Measurements from ENCODE around the gene SWT1. TPM values are rescaled to one million over a fixed set of nuclear protein-coding genes. Genes with fewer than 3 reads are reported as not detected.
A peak's percentile ranks its signal among the peaks of the same experiment; 100 is the strongest.
"Not testable (repeated sequence)": the region's sequence is repeated elsewhere in the genome, so short reads cannot be mapped to it uniquely, and the experiment has no call there.

SWT1 gene
- total and polyA plus RNA-seq, 7 experiments from 2014 or later, result 4.1 to 11.5 (median 5.2) TPM

- H3K27ac ChIP-seq (ENCODE audit: low read depth, low read length); POLR2A ChIA-PET; H3K36me3 ChIP-seq (ENCODE audit: control insufficient read depth in 2 of 3, insufficient read depth in 3 of 3, low read length in 3 of 3); CTCF ChIA-PET; intact Hi-C loops (cut with micrococcal nuclease); H3K27me3 Mint-ChIP-seq; H3K9me3 ChIP-seq (ENCODE audit: control insufficient read depth in 2 of 3, low read length in 3 of 3); H3K4me3 ChIP-seq (ENCODE audit: low read length); H3K4me1 ChIP-seq (ENCODE audit: control insufficient read depth in 2 of 2, insufficient read depth in 2 of 2, low read length in 2 of 2); ATAC-seq; H3K27me3 ChIP-seq (ENCODE audit: control insufficient read depth in 2 of 2, insufficient read depth in 2 of 2, low read length in 2 of 2): not testable (repeated sequence)
- H3K36me3 Mint-ChIP-seq, result peaks cover 4 to 16% (median 11%) of the 10 kb centered on the region in 5 donors
- DNase-seq, result peak in 3 of 9 donors; percentile 11 to 40 (median 21)
- H3K27ac Mint-ChIP-seq, result peak overlapping the region; percentile 43 to 89 (median 77)
- peak overlapping the region; percentile 49 to 78 (median 65) for H3K4me3 Mint-ChIP-seq
- peaks cover 5 to 27% (median 20%) of the 10 kb centered on the region in 7 donors for H3K4me1 Mint-ChIP-seq
- peaks cover 1 to 40% (median 9%) of the 10 kb centered on the region in 11 donors for H3K9me3 Mint-ChIP-seq
Observed at GRCh38 chr1:185257116-185257949, 100.4 kb downstream of the SWT1 start.

DNA sequence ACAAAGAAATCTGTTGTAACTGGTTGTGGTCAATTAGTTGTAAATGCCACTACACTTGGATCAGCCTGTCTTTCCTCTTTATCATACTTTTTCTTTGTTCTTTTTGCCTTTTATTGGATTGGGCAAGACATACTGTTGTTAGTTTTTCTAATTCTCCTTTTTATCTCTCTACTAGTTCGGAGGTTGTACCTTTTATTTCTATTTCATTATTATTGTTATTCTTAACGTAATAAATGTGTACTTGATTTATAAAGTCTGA is 100.9 kb downstream of the SWT1 start:
- H3K27me3 Mint-ChIP-seq, result peaks cover 0 to 2% (median 0%) of the 10 kb centered on the region in 5 donors
- intact Hi-C loops (cut with micrococcal nuclease), result loop anchor here in 1 of 2 donors (2.0 kb wide), 2 partner anchors 17 to 23 kb away; no protein-coding TSS in a partner anchor

DNA sequence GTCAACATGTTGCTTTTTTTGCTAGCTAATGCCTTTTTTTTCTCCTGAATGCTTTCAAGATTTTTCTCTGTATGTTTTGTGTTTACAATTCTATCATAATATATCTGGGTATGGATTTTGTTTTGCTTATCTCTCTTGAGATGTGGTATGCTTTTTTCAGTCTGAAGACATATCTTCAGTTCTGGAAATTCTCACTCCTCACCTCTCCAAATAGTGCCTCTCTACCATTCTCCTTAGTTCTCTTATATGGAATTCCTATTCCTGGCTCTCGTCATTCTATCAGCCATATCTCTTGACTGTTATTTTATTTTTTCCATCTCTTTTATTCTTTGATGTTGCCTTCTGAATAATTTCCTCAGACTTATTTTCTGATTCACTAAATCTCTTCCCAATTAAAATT is 101.7 kb downstream of the SWT1 start:
- H3K9me3 ChIP-seq (ENCODE audit: control insufficient read depth in 2 of 3, low read length in 3 of 3), result no peaks in the 10 kb centered on the region
- H3K36me3 Mint-ChIP-seq, result peaks cover 4 to 16% (median 12%) of the 10 kb centered on the region in 5 donors
- H3K4me1 ChIP-seq (ENCODE audit: control insufficient read depth in 2 of 2, insufficient read depth in 2 of 2, low read length in 2 of 2), result peaks cover 0 to 6% of the 10 kb centered on the region in 2 donors
- DNase-seq (no peak), ATAC-seq (no peak)
- H3K4me1 Mint-ChIP-seq, result peaks cover 5 to 27% (median 20%) of the 10 kb centered on the region in 7 donors
- ChIA-PET CTCF (no interaction called here), POLR2A (interaction anchor here (0.6 to 1.3 kb wide), 3 partner anchors 11 to 59 kb away, joined by 3 to 6 read pairs (median 3); no protein-coding TSS in a partner anchor)
- H3K27me3 Mint-ChIP-seq, result peaks cover 0 to 2% (median 0%) of the 10 kb centered on the region in 5 donors
- H3K4me3 Mint-ChIP-seq, result peak overlapping the region in 6 of 10 donors; percentile 5 to 66 (median 33)
- H3K9me3 Mint-ChIP-seq, result peaks cover 1 to 45% (median 9%) of the 10 kb centered on the region in 11 donors
- H3K27me3 ChIP-seq (ENCODE audit: control insufficient read depth in 2 of 2, insufficient read depth in 2 of 2, low read length in 2 of 2), result no peaks in the 10 kb centered on the region
- H3K4me3 ChIP-seq (ENCODE audit: low read length), result no peak overlapping the region
- no peaks in the 10 kb centered on the region for H3K36me3 ChIP-seq (ENCODE audit: control insufficient read depth in 2 of 3, insufficient read depth in 3 of 3, low read length in 3 of 3)
- H3K27ac ChIP-seq (ENCODE audit: low read depth, low read length), result no peak overlapping the region
- H3K27ac Mint-ChIP-seq, result peak overlapping the region in 6 of 9 donors; percentile 19 to 77 (median 66)
- intact Hi-C loops (cut with micrococcal nuclease), result loop anchor here in 1 of 2 donors (2.0 kb wide), 2 partner anchors 18 to 22 kb away; no protein-coding TSS in a partner anchor

More for the DNA sequence above, 100.9 kb downstream of the SWT1 start:
- ChIA-PET POLR2A (interaction anchor here (1.2 to 1.3 kb wide), 2 partner anchors 58 to 60 kb away, joined by 3 read pairs; no protein-coding TSS in a partner anchor), CTCF (no interaction called here)
- no peak for DNase-seq
- H3K36me3 Mint-ChIP-seq, result peaks cover 4 to 16% (median 11%) of the 10 kb centered on the region in 5 donors
- Histone ChIP-seq H3K9me3 (ENCODE audit: control insufficient read depth in 2 of 3, low read length in 3 of 3) (no peaks in the 10 kb centered on the region), H3K36me3 (ENCODE audit: control insufficient read depth in 2 of 3, insufficient read depth in 3 of 3, low read length in 3 of 3) (no peaks in the 10 kb centered on the region), H3K27me3 (ENCODE audit: control insufficient read depth in 2 of 2, insufficient read depth in 2 of 2, low read length in 2 of 2) (no peaks in the 10 kb centered on the region), H3K27ac (ENCODE audit: low read depth, low read length) (no peak overlapping the region), H3K4me3 (ENCODE audit: low read length) (no peak overlapping the region), H3K4me1 (ENCODE audit: control insufficient read depth in 2 of 2, insufficient read depth in 2 of 2, low read length in 2 of 2) (peaks cover 0 to 6% of the 10 kb centered on the region in 2 donors)
- H3K4me1 Mint-ChIP-seq, result peaks cover 5 to 27% (median 20%) of the 10 kb centered on the region in 7 donors
- H3K27ac Mint-ChIP-seq, result peak overlapping the region in 7 of 9 donors; percentile 8 to 84 (median 64)
- ATAC-seq, result no peak
- peak overlapping the region in 9 of 10 donors; percentile 26 to 70 (median 50) for H3K4me3 Mint-ChIP-seq
- peaks cover 1 to 42% (median 9%) of the 10 kb centered on the region in 11 donors for H3K9me3 Mint-ChIP-seq

DNA sequence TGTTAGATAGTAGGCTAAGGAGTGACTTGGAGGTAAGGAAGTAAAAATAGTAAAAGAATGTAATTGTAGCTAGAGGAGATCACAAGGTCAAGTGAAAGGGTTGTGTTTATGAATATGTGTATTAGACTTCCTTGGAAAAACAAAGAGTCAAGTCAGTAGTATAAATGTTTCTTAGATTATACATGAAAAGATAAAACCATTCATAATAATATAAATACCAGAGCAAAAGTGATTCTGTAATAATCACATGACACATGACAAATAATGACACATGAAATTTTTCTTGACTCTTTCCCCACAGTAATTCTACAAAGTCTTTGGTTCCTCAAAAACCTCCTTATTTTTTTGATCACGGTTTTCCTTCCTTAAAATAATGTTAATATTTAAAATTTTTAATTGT is 103.6 kb downstream of the SWT1 start:
- POLR2A ChIA-PET, result interaction anchor here (1.2 kb wide), 1 partner anchor 20 kb away, joined by 4 read pairs; no protein-coding TSS in a partner anchor
- intact Hi-C loops (cut with micrococcal nuclease), result no loop called here

DNA sequence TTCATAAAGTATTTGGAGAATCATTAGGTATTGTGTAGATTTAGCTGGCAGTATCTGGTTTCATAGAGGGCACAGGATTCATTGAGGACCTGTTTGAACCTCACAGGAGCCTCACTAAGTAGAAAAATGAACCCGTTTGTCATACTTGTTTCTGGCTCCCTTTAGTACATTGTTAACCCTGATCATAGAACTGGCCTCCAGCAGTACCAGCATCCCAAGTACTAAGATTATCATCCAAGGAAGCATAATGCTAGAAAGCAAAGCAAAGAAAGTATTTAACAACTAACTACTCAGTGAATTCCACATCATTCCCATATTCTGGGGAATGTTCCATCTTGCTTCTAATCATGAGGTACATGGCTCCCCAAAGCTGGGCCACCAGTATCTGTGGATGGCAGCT is 105.2 kb downstream of the SWT1 start:
- Histone ChIP-seq H3K27ac (ENCODE audit: low read depth, low read length) (no peak overlapping the region), H3K4me1 (ENCODE audit: control insufficient read depth in 2 of 2, insufficient read depth in 2 of 2, low read length in 2 of 2) (peaks cover 0 to 6% of the 10 kb centered on the region in 2 donors), H3K36me3 (ENCODE audit: control insufficient read depth in 2 of 3, insufficient read depth in 3 of 3, low read length in 3 of 3) (no peaks in the 10 kb centered on the region), H3K9me3 (ENCODE audit: control insufficient read depth in 2 of 3, low read length in 3 of 3) (no peaks in the 10 kb centered on the region), H3K4me3 (ENCODE audit: low read length) (no peak overlapping the region), H3K27me3 (ENCODE audit: control insufficient read depth in 2 of 2, insufficient read depth in 2 of 2, low read length in 2 of 2) (no peaks in the 10 kb centered on the region)
- Mint-ChIP-seq H3K27ac (no peak overlapping the region), H3K9me3 (peaks cover 0 to 36% (median 7%) of the 10 kb centered on the region in 11 donors), H3K4me1 (peaks cover 4 to 27% (median 16%) of the 10 kb centered on the region in 7 donors), H3K27me3 (no peaks in the 10 kb centered on the region), H3K36me3 (peaks cover 0 to 16% (median 11%) of the 10 kb centered on the region in 5 donors), H3K4me3 (no peak overlapping the region)
- ChIA-PET POLR2A (interaction anchor here (0.6 to 1.1 kb wide), 2 partner anchors 10 to 34 kb away, joined by 3 to 4 read pairs; no protein-coding TSS in a partner anchor), CTCF (no interaction called here)
- DNase-seq, result no peak
- intact Hi-C loops (cut with micrococcal nuclease), result no loop called here
- ATAC-seq, result no peak

More for the DNA sequence above, 103.6 kb downstream of the SWT1 start:
- Histone ChIP-seq H3K9me3 (ENCODE audit: control insufficient read depth in 2 of 3, low read length in 3 of 3) (no peaks in the 10 kb centered on the region), H3K27ac (ENCODE audit: low read depth, low read length) (no peak overlapping the region), H3K4me1 (ENCODE audit: control insufficient read depth in 2 of 2, insufficient read depth in 2 of 2, low read length in 2 of 2) (peaks cover 0 to 6% of the 10 kb centered on the region in 2 donors), H3K4me3 (ENCODE audit: low read length) (no peak overlapping the region), H3K27me3 (ENCODE audit: control insufficient read depth in 2 of 2, insufficient read depth in 2 of 2, low read length in 2 of 2) (no peaks in the 10 kb centered on the region), H3K36me3 (ENCODE audit: control insufficient read depth in 2 of 3, insufficient read depth in 3 of 3, low read length in 3 of 3) (no peaks in the 10 kb centered on the region)
- CTCF ChIA-PET, result no interaction called here
- DNase-seq (no peak), ATAC-seq (no peak)
- H3K4me3 Mint-ChIP-seq, result no peak overlapping the region
- peaks cover 0 to 16% (median 11%) of the 10 kb centered on the region in 5 donors for H3K36me3 Mint-ChIP-seq
- H3K27me3 Mint-ChIP-seq, result no peaks in the 10 kb centered on the region
- peak overlapping the region in 2 of 9 donors; percentile 19 to 26 for H3K27ac Mint-ChIP-seq
- H3K9me3 Mint-ChIP-seq, result peaks cover 0 to 39% (median 9%) of the 10 kb centered on the region in 11 donors
- H3K4me1 Mint-ChIP-seq, result peaks cover 4 to 27% (median 20%) of the 10 kb centered on the region in 7 donors

DNA sequence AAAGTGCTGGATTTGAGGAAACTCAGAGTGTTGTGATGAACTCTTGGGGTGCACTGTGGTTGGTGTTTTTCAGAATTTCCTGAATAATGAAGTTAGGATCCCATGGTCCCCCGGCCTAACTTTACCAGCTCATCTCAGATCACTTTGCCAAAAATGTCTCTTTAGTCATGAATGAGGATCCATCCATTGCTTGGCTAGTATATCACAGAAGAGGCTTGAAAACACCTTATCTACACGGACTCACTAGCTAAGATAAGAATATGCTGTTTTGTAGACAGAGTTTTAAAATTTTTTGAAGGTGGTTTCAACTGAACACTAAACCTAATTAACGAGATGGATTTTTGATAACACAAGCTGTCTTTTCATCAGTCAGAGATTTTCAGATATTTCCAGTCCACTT is 106.3 kb downstream of the SWT1 start:
- POLR2A ChIA-PET, result interaction anchor here (0.8 to 1.1 kb wide), 2 partner anchors 9 to 1456 kb away, joined by 3 read pairs; no protein-coding TSS in a partner anchor

More for the DNA sequence above, 106.3 kb downstream of the SWT1 start:
- Histone ChIP-seq H3K27ac (ENCODE audit: low read depth, low read length) (no peak overlapping the region), H3K4me1 (ENCODE audit: control insufficient read depth in 2 of 2, insufficient read depth in 2 of 2, low read length in 2 of 2) (no peaks in the 10 kb centered on the region), H3K4me3 (ENCODE audit: low read length) (no peak overlapping the region), H3K27me3 (ENCODE audit: control insufficient read depth in 2 of 2, insufficient read depth in 2 of 2, low read length in 2 of 2) (no peaks in the 10 kb centered on the region), H3K36me3 (ENCODE audit: control insufficient read depth in 2 of 3, insufficient read depth in 3 of 3, low read length in 3 of 3) (no peaks in the 10 kb centered on the region), H3K9me3 (ENCODE audit: control insufficient read depth in 2 of 3, low read length in 3 of 3) (no peaks in the 10 kb centered on the region)
- H3K4me1 Mint-ChIP-seq, result peaks cover 0 to 18% (median 10%) of the 10 kb centered on the region in 7 donors
- intact Hi-C loops (cut with micrococcal nuclease), result no loop called here
- peaks cover 0 to 16% (median 11%) of the 10 kb centered on the region in 5 donors for H3K36me3 Mint-ChIP-seq
- peaks cover 0 to 26% (median 6%) of the 10 kb centered on the region in 11 donors for H3K9me3 Mint-ChIP-seq
- H3K27me3 Mint-ChIP-seq, result no peaks in the 10 kb centered on the region
- H3K27ac Mint-ChIP-seq, result no peak overlapping the region
- no peak overlapping the region for H3K4me3 Mint-ChIP-seq
- CTCF ChIA-PET, result no interaction called here
- ATAC-seq, result no peak
- DNase-seq, result no peak
